Naive thymus-derived CD8-positive, alpha-beta T cell (primary cell): ENCODE results near the gene STRAP. TPM values are rescaled to one million over a fixed set of nuclear protein-coding genes. Genes with fewer than 3 reads are reported as not detected.

Source experiments
- ATAC-seq, 2 donors: fragments of 150-1000 bp; cut with Tn5 transposase in 1 of 2; sonication (Bioruptor Pico), chemical (Tn5 transposase) in 1 of 2; 1 replicate in 1 of 2; 2 replicates in 1 of 2; pipeline ENCODE4 v1.10.0; 2021; ENCODE audit warnings: mild to moderate bottlenecking in 2 of 2, moderate library complexity in 2 of 2
- POLR2A ChIA-PET: fragments of 350-600 bp; sonication (Branson Sonifier 250); formaldehyde crosslinking; loops from one replicate; lab custom pipeline; 2021; ENCODE audit warnings: antibody characterized with exemption; lab: Charles Lee
- DNase-seq, 10 donors: peaks; one replicate each; pipeline versions ENCODE4 v3.0.0 to v3.0.0-alpha.2; 2020 to 2022
- H3K27ac Mint-ChIP-seq, 10 donors: one replicate each; pipeline ENCODE4 v1.8.0; 2020 to 2022; ENCODE audit warnings: mild to moderate bottlenecking in 10 of 10, mixed read lengths in 10 of 10, moderate library complexity in 4 of 10, inconsistent platforms in 1 of 10
- H3K27me3 Mint-ChIP-seq, 5 donors: one replicate each; pipeline ENCODE4 v1.8.0; 2021 to 2022; ENCODE audit warnings: mixed read lengths in 5 of 5
- H3K36me3 Mint-ChIP-seq, 3 donors: one replicate each; pipeline ENCODE4 v1.8.0; 2020 to 2022; ENCODE audit warnings: mixed read lengths in 3 of 3, mild to moderate bottlenecking in 2 of 3, inconsistent platforms in 1 of 3
- H3K4me1 Mint-ChIP-seq, 4 donors: one replicate each; pipeline ENCODE4 v1.8.0; 2021 to 2022; ENCODE audit warnings: mixed read lengths in 4 of 4
- H3K4me3 Mint-ChIP-seq, 10 donors: one replicate each; pipeline ENCODE4 v1.8.0; 2020 to 2022; ENCODE audit warnings: mild to moderate bottlenecking in 10 of 10, mixed read lengths in 10 of 10, moderate library complexity in 6 of 10, inconsistent platforms in 1 of 10
- H3K9me3 Mint-ChIP-seq, 9 donors: one replicate each; pipeline ENCODE4 v1.8.0; 2020 to 2022; ENCODE audit warnings: mixed read lengths in 9 of 9, mild to moderate bottlenecking in 3 of 9, inconsistent platforms in 1 of 9, moderate library complexity in 1 of 9
- polyA plus RNA-seq, 3 donors: library from polyadenylated mRNA; unstranded; fragments of 300-500 nt; fragmentation: Illumina TruSeq; gene quantifications; one replicate each; pipeline ENCODE4 v1.2.3, GENCODE V29; 2021
- total RNA-seq, 8 experiments: library from RNA in 2 of 8; stranded (reverse) in 2 of 8; gene quantifications; one replicate each; pipeline ENCODE4 v1.2.3 and lab custom pipeline; 2021 to 2026

Gene STRAP
- total and polyA plus RNA-seq, 5 experiments from 2014 or later = 49.6 to 126 (median 99.2) TPM

GRCh38 chr12:15879413-15879812, 2.8 kb upstream of the STRAP start:
- ATAC-seq (no peak), DNase-seq (no peak)
- Mint-ChIP-seq H3K36me3 (peaks cover 0 to 10% (median 2%) of the 10 kb centered on the region in 3 donors), H3K4me1 (peaks cover 21 to 40% (median 36%) of the 10 kb centered on the region in 4 donors), H3K27ac (no peak overlapping the region), H3K27me3 (peaks cover 0 to 2% (median 0%) of the 10 kb centered on the region in 5 donors), H3K4me3 (no peak overlapping the region), H3K9me3 (peaks cover 0 to 7% (median 0%) of the 10 kb centered on the region in 9 donors)
- POLR2A ChIA-PET = no interaction called here

GRCh38 chr12:15880721-15881120, 1.5 kb upstream of the STRAP start:
- H3K4me1 Mint-ChIP-seq = peaks cover 25 to 47% (median 43%) of the 10 kb centered on the region in 4 donors
- no peak for ATAC-seq
- peaks cover 0 to 21% (median 2%) of the 10 kb centered on the region in 3 donors for H3K36me3 Mint-ChIP-seq
- peak overlapping the region; percentile 29 to 100 (median 87) for H3K27ac Mint-ChIP-seq
- H3K27me3 Mint-ChIP-seq = no peaks in the 10 kb centered on the region
- H3K9me3 Mint-ChIP-seq = peaks cover 0 to 7% (median 0%) of the 10 kb centered on the region in 9 donors
- POLR2A ChIA-PET = no interaction called here
- peak overlapping the region; percentile 1 to 99 (median 56) for H3K4me3 Mint-ChIP-seq
- DNase-seq = no peak

DNA sequence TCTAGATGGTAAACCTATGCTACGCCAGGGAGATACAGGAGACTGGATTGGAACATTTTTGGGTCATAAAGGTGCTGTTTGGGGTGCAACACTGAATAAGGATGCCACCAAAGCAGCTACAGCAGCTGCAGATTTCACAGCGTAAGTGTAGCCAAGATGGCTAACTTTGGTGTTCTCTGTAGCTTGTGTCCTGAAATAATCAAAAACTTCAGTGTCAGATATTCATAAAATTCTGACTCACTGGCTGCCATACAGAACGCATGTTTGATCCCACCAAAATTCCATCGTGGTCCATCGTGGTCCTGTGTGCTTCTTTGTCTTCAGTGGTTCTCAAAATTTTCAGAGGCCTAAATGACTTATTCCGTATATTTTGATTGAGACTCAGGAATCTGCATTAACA, 1.3 kb downstream of the STRAP start:
- H3K36me3 Mint-ChIP-seq = peaks cover 0 to 45% (median 6%) of the 10 kb centered on the region in 3 donors
- H3K4me3 Mint-ChIP-seq = peak overlapping the region; percentile 95 to 100 (median 98)
- ATAC-seq (no peak), DNase-seq (no peak)
- H3K27me3 Mint-ChIP-seq = no peaks in the 10 kb centered on the region
- peak overlapping the region; percentile 83 to 100 (median 100) for H3K27ac Mint-ChIP-seq
- peaks cover 36 to 70% (median 68%) of the 10 kb centered on the region in 4 donors for H3K4me1 Mint-ChIP-seq
- H3K9me3 Mint-ChIP-seq = no peaks in the 10 kb centered on the region
- POLR2A ChIA-PET = interaction anchor here (1.5 to 2.7 kb wide), 2 partner anchors 27 to 1114 kb away, joined by 3 to 10 read pairs; partner anchors contain the start of gene DERA

GRCh38 chr12:15886372-15887042, 4.3 kb downstream of the STRAP start:
- Mint-ChIP-seq H3K27me3 (no peaks in the 10 kb centered on the region), H3K9me3 (no peaks in the 10 kb centered on the region), H3K36me3 (peaks cover 5 to 67% (median 6%) of the 10 kb centered on the region in 3 donors), H3K27ac (peak overlapping the region in 2 of 10 donors; percentile 11 to 46), H3K4me1 (peaks cover 35 to 74% (median 67%) of the 10 kb centered on the region in 4 donors), H3K4me3 (peak overlapping the region in 3 of 10 donors; percentile 12 to 40 (median 36))
- POLR2A ChIA-PET = no interaction called here
- ATAC-seq (no peak), DNase-seq (no peak)

GRCh38 chr12:15887043-15887817, 5.0 kb downstream of the STRAP start:
- Mint-ChIP-seq H3K27ac (peak overlapping the region in 3 of 10 donors; percentile 9 to 60 (median 49)), H3K4me1 (peaks cover 31 to 66% (median 61%) of the 10 kb centered on the region in 4 donors), H3K9me3 (no peaks in the 10 kb centered on the region), H3K36me3 (peaks cover 5 to 73% (median 6%) of the 10 kb centered on the region in 3 donors), H3K27me3 (no peaks in the 10 kb centered on the region), H3K4me3 (peak overlapping the region in 2 of 10 donors; percentile 5 to 8)
- DNase-seq (no peak), ATAC-seq (no peak)
- POLR2A ChIA-PET = no interaction called here

DNA sequence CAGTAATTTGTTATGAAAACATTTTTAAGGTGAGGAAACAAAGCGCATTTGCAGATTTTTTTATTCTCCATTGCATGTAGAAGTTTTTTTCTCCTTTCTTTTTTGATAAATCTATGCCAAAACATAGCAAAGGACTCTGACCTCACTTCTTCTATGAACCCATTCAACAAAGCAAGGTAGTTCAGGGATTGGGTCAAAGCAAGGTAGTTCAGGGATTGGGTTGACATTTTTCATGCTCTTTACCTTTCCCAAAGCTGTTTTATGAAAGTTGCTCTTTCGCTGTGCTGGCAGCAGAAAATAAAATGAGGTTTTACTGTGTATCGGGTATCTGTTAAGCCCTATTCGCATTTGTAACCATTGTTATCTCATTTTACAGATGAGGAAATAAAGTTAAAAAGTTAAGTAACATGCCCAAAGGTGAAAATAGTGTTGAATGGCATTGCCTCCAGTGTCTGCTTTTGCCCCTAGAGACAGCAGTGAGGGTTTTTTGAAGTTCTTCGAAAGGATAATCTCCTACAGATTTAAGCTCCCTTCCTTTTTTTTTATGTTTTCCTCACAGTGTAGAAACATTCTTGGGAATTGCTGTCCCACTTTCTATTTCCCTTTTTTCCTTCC, 10.6 kb downstream of the STRAP start:
- POLR2A ChIA-PET = no interaction called here
- DNase-seq (no peak), ATAC-seq (no peak)
- Mint-ChIP-seq H3K4me1 (peaks cover 6 to 20% (median 13%) of the 10 kb centered on the region in 4 donors), H3K9me3 (no peaks in the 10 kb centered on the region), H3K27ac (no peak overlapping the region), H3K36me3 (peaks cover 5 to 76% (median 7%) of the 10 kb centered on the region in 3 donors), H3K4me3 (no peak overlapping the region), H3K27me3 (no peaks in the 10 kb centered on the region)

DNA sequence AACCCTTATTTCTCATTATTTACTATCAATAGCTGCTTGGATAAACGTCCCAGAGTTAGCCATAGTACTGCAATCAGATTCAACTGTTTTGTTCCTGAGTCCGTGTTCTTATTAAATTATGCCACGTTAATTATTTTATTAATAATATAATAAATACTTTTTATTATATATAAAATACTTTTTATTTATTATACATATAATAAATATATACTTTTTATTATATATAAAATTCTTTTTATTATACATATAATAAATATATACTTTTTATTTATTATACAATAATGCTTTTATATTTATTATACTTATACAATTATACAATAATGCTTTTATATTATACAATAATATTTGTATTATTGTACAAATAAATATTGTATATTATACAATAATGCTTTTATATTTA, 11.1 kb downstream of the STRAP start:
- no peaks in the 10 kb centered on the region for H3K9me3 Mint-ChIP-seq
- H3K27ac Mint-ChIP-seq = no peak overlapping the region
- no peak for ATAC-seq
- H3K4me3 Mint-ChIP-seq = no peak overlapping the region
- peaks cover 2 to 15% (median 8%) of the 10 kb centered on the region in 4 donors for H3K4me1 Mint-ChIP-seq
- no peak for DNase-seq
- POLR2A ChIA-PET = no interaction called here
- peaks cover 5 to 76% (median 7%) of the 10 kb centered on the region in 3 donors for H3K36me3 Mint-ChIP-seq
- no peaks in the 10 kb centered on the region for H3K27me3 Mint-ChIP-seq

DNA sequence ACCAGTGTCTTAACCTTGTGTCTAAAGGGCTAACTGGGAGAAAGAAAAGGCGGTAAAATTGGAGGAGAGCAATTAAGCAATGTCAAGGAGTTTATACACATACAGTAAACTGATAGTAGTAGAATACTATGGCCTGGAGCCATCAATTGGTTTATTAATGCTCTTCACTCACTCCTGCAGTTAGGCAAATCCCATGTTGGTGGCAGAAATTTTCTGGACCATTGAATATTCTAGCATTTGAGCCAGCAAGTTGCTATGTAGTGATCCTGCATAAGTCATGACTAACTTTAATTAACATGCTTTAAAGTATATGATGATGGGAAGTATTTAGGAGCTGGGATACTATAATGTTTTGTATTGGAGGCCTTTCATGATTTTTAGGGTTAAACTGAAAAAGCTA, 14.7 kb downstream of the STRAP start:
- no peak for DNase-seq
- no peak overlapping the region for H3K4me3 Mint-ChIP-seq
- no peak for ATAC-seq
- peaks cover 0 to 7% (median 2%) of the 10 kb centered on the region in 4 donors for H3K4me1 Mint-ChIP-seq
- peak overlapping the region in 3 of 10 donors; percentile 2 to 84 (median 12) for H3K27ac Mint-ChIP-seq
- H3K9me3 Mint-ChIP-seq = no peaks in the 10 kb centered on the region
- H3K36me3 Mint-ChIP-seq = peaks cover 0 to 77% (median 18%) of the 10 kb centered on the region in 3 donors
- POLR2A ChIA-PET = interaction anchor here (1.0 kb wide), 1 partner anchor 13 kb away, joined by 4 read pairs; no protein-coding TSS in a partner anchor
- no peaks in the 10 kb centered on the region for H3K27me3 Mint-ChIP-seq

DNA sequence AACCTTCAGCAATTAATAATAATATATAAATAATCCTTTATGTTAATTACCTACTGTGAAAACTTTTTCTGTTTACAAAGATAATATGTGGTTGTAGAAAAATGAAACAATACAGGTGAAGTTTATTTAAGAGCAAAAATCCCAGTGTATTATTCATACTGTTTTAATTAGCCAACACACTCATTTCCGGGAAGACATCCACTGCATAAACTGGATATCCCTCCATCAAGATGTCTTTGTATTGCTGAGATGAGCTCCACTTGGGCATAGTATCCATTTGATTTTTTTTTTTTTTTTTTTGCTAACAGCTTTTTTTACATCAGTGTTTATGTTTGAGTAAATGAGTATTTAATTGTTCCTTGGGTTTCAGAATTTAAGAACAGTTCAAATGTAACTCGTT, 15.2 kb downstream of the STRAP start:
- H3K27ac Mint-ChIP-seq = no peak overlapping the region
- H3K4me1 Mint-ChIP-seq = peaks cover 0 to 6% (median 2%) of the 10 kb centered on the region in 4 donors
- no peak overlapping the region for H3K4me3 Mint-ChIP-seq
- H3K9me3 Mint-ChIP-seq = no peaks in the 10 kb centered on the region
- DNase-seq (no peak), ATAC-seq (no peak)
- no peaks in the 10 kb centered on the region for H3K27me3 Mint-ChIP-seq
- POLR2A ChIA-PET = interaction anchor here (1.0 kb wide), 1 partner anchor 13 kb away, joined by 4 read pairs; no protein-coding TSS in a partner anchor
- H3K36me3 Mint-ChIP-seq = peaks cover 0 to 80% (median 18%) of the 10 kb centered on the region in 3 donors

GRCh38 chr12:15899282-15899870, 17.2 kb downstream of the STRAP start:
- ATAC-seq = peak; percentile 50 to 57
- no peaks in the 10 kb centered on the region for H3K27me3 Mint-ChIP-seq

GRCh38 chr12:15904378-15904920, 22.3 kb downstream of the STRAP start:
- POLR2A ChIA-PET = no interaction called here
- ATAC-seq (no peak), DNase-seq (no peak)
- Mint-ChIP-seq H3K27ac (peak overlapping the region in 5 of 10 donors; percentile 9 to 64 (median 12)), H3K4me1 (peaks cover 0 to under 1% (median under 1%) of the 10 kb centered on the region in 4 donors), H3K4me3 (no peak overlapping the region), H3K27me3 (no peaks in the 10 kb centered on the region), H3K36me3 (peaks cover 0 to 48% (median 11%) of the 10 kb centered on the region in 3 donors), H3K9me3 (no peaks in the 10 kb centered on the region)

More at GRCh38 chr12:15899282-15899870, 17.2 kb downstream of the STRAP start:
- Mint-ChIP-seq H3K4me3 (no peak overlapping the region), H3K9me3 (no peaks in the 10 kb centered on the region), H3K27ac (peak overlapping the region in 8 of 10 donors; percentile 12 to 80 (median 57)), H3K4me1 (peaks cover 0 to 6% (median 2%) of the 10 kb centered on the region in 4 donors), H3K36me3 (peaks cover 0 to 85% (median 15%) of the 10 kb centered on the region in 3 donors)
- peak in 3 of 10 donors; percentile 35 to 45 (median 35) for DNase-seq
- POLR2A ChIA-PET = no interaction called here
